ENCODE results near the gene KIAA0232. TPM values are rescaled to one million over a fixed set of nuclear protein-coding genes. Genes with fewer than 3 reads are reported as not detected.

The KIAA0232 gene
- 10 to 100 TPM; 19.2 to 52.1 (median 24.6) TPM for total RNA-seq

DNA sequence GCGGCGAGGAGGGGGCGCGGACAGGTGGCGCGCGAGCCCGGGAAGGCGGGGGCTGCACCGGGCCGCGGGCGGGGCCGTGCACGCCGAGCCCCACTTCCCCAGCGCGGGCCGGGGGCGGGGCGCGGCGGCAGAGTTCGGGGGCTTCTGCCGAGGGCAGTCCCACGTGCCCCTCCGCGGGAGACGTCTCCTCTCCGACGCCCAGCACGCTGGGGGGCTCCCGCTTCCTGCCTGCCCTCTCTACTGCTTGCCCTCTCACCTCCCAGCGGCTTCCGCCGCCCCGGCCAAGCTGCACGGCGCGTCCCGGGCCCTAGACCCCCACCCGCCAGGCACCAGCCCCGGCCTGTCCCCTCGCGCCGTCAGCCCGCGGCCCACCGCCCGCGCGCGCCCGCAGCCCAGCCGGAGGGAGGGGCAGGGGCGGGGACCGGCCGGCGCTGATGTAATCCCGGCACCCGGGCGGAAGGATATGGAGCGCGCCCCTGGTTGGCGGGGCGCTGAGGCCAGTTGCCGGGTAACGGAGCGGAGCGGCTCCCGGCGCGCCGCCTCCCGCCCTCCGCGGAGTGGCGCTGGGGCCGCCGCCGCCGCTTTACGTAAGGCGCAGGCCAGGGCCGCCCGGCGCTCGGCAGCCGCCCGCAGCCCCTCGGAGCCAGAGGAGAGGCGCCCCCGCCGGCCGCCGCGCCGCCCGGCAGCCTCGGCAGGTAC lies at the start of gene KIAA0232:
KIAA0232 (plus strand) TSS at position 581 of the 699 bp plus-strand sequence. CDS start 41,727 bp downstream, outside the sequence.
- peak; percentile 75 to 97 for DNase-seq (ENCODE audit: low spot score in 2 of 2)
- H3K4me3 ChIP-seq (ENCODE audit: low read depth, poor library complexity, severe bottlenecking), result peak within 1 kb of the TSS; percentile 96
- intact Hi-C loops (cut with DNase I; ENCODE audit: low total_unique reads), result no loop called here
- TF ChIP-seq POLR2A (IDR thresholded peaks at IDR 0.05) (peak in 1 of 2 donors; percentile 13), CTCF (IDR thresholded peaks at IDR 0.05) (no peak)
- WGBS, 2 donors, result 0% methylated on average over 84 to 95 of the region's 100 CpGs

DNA sequence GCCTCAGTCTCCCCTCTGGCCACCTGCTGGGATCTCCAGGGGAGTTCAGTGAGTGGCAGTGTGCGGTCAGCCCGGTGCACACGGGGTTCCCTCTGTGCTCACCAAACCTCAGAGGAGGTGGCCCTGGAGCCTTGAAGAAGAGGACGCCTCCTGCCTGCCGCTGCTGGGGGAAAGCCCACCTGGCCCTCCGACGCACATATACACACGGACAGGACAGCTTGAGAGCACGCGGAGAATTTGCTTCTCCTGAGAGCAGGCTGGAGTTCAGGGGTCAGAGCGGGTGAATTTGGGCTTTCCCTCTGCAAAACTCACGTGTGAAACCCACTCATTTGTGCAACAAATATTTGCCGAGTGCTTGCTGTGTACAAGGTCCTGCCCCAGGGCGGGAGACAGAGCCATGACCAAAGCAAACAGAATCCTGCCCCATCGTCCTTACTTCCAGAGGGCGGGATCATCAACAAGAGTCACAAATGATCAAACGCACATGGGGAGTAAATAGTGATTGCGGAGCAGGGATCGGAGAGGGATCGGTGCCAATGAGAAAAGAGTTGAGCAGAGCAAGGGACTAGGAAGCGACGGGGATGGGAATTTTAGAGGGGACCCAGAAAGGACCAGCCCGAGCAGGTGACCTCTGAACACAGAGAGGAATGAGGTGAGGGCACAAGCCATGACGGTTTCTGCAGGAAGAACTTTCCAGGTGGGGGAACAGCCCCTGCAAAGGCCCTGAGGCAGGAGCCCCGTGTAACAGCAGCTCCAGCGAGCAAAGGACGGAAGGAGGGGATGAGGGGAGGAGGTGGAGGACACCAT lies 49.0 kb upstream of the KIAA0232 start:
- peak in 1 of 2 donors; percentile 78 for DNase-seq (ENCODE audit: low spot score in 2 of 2)
- WGBS, 2 donors, result 85 to 86% methylated on average over 27 of the region's 27 CpGs
- intact Hi-C loops (cut with DNase I; ENCODE audit: low total_unique reads), result no loop called here
- no peak overlapping the region for H3K4me3 ChIP-seq (ENCODE audit: low read depth, poor library complexity, severe bottlenecking)
- TF ChIP-seq POLR2A (IDR thresholded peaks at IDR 0.05) (no peak), CTCF (IDR thresholded peaks at IDR 0.05) (no peak)

- TF ChIP-seq POLR2A (IDR thresholded peaks at IDR 0.05) (no peak), CTCF (IDR thresholded peaks at IDR 0.05) (no peak)
- no peak overlapping the region for H3K4me3 ChIP-seq (ENCODE audit: low read depth, poor library complexity, severe bottlenecking)
- WGBS, 2 donors, result 86 to 87% methylated on average over 16 of the region's 16 CpGs
- peak in 1 of 2 donors; percentile 82 for DNase-seq (ENCODE audit: low spot score in 2 of 2)
- intact Hi-C loops (cut with DNase I; ENCODE audit: low total_unique reads), result no loop called here
These were observed 48.3 kb upstream of the KIAA0232 start for GRCh38 chr4:6734165-6734786.

- DNase-seq (ENCODE audit: low spot score in 2 of 2), result no peak
- no peak overlapping the region for H3K4me3 ChIP-seq (ENCODE audit: low read depth, poor library complexity, severe bottlenecking)
- 86 to 93% methylated on average over 4 of the region's 4 CpGs for WGBS, 2 donors
- intact Hi-C loops (cut with DNase I; ENCODE audit: low total_unique reads), result no loop called here
- no peak for TF ChIP-seq CTCF (IDR thresholded peaks at IDR 0.05)
- TF ChIP-seq POLR2A (IDR thresholded peaks at IDR 0.05), result no peak
These were observed 42.6 kb upstream of the KIAA0232 start for GRCh38 chr4:6739920-6740319.

- WGBS, 2 donors, result 88 to 89% methylated on average over 8 of the region's 8 CpGs
- no peak for TF ChIP-seq CTCF (IDR thresholded peaks at IDR 0.05)
- TF ChIP-seq POLR2A (IDR thresholded peaks at IDR 0.05), result no peak
- no peak overlapping the region for H3K4me3 ChIP-seq (ENCODE audit: low read depth, poor library complexity, severe bottlenecking)
- no peak for DNase-seq (ENCODE audit: low spot score in 2 of 2)
- intact Hi-C loops (cut with DNase I; ENCODE audit: low total_unique reads), result no loop called here
These were observed 42.2 kb upstream of the KIAA0232 start for GRCh38 chr4:6740347-6740746.
